ENCODE measurements around the gene MPP2.
A peak's percentile ranks its signal among the peaks of the same experiment; 100 is the strongest.

Gene MPP2

DNA sequence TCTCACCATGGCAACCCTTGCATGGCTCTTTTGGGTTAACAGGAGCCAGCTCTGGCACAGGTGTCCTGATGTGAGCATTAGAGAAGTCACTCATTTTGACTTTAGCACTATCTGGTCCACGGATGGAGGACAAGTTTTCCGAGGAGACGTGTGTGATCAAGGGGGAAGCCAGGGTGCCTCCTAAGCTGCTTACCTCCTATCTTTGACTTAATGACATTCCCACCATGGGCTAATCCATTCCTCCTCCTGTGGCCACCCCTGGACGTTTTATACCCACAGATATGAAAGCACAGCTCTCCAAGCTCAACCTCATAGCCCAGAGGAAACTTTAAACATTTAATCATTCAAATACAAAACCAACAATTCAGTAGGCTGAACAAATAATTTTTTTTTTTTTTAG is 18.8 kb downstream of the MPP2 start:
- DNase-seq (ENCODE audit: low spot score): no peak
- H3K27ac ChIP-seq: no peak overlapping the region
- TF ChIP-seq CTCF (conservative IDR thresholded peaks at IDR 0.05; ENCODE audit: low read depth): no peak
- CTCF ChIA-PET: interaction anchor here (0.6 to 2.0 kb wide), 3 partner anchors 9 to 315 kb away, joined by 5 to 11 read pairs (median 6); no protein-coding TSS in a partner anchor
- POLR2A ChIA-PET (ENCODE audit: low non-redundant PET): no interaction called here

- POLR2A ChIA-PET (ENCODE audit: low non-redundant PET): interaction anchor here (0.6 kb wide), 1 partner anchor 157 kb away, joined by 5 read pairs; no protein-coding TSS in a partner anchor
- CTCF ChIA-PET: interaction anchor here (0.6 kb wide), 1 partner anchor 1146 kb away, joined by 3 read pairs; no protein-coding TSS in a partner anchor
- no peak for DNase-seq (ENCODE audit: low spot score)
- H3K27ac ChIP-seq: no peak overlapping the region
- no peak for TF ChIP-seq CTCF (conservative IDR thresholded peaks at IDR 0.05; ENCODE audit: low read depth)
Observed at GRCh38 chr17:43882761-43883415, 24.4 kb downstream of the MPP2 start.

DNA sequence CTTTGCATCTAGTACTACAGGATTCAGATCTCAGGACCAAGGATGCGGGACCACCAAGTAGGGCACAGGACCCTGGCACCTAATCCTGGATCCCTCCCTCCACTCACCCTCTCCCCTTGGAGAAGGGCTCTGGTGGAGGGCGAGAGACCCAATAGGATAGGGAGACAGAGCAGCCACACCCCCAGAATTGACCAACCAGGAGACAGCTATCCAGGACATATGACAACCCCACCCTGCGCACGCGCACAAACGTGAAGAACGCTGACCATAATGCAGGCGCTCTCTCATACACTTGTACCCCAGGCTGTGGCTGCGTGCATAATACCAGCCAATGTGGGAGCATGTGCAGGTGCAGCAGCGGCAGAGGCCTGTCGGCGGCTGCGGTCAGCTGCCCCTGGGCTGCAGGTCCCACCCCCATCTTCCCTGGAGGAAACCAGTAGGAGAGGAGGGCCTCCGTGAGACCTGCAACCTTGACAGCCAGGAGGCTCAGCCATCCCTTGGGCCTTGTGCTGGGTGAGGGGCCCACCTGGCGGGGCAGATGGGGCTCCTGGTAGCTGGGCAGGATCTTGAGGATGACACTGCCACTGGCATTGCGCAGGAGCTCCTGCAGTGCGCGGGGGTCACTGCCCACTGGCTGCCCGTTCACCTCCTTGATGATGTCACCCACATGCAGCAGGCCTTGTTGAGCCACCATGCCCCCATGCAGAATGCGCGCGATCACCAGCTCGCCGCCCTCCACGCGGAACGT is 25.4 kb downstream of the MPP2 start:
- CTCF ChIA-PET: interaction anchor here (0.7 kb wide), 1 partner anchor 1106 kb away, joined by 4 read pairs; no protein-coding TSS in a partner anchor

GRCh38 chr17:43881181-43881580 is 26.2 kb downstream of the MPP2 start:
- H3K27ac ChIP-seq: no peak overlapping the region
- TF ChIP-seq CTCF (conservative IDR thresholded peaks at IDR 0.05; ENCODE audit: low read depth): no peak
- no peak for DNase-seq (ENCODE audit: low spot score)
- ChIA-PET POLR2A (ENCODE audit: low non-redundant PET) (no interaction called here), CTCF (interaction anchor here (0.6 to 4.2 kb wide), 7 partner anchors 13 to 1107 kb away, joined by 3 to 56 read pairs (median 3); no protein-coding TSS in a partner anchor)

More for the DNA sequence above, 25.4 kb downstream of the MPP2 start:
- TF ChIP-seq CTCF (conservative IDR thresholded peaks at IDR 0.05; ENCODE audit: low read depth): no peak
- no peak for DNase-seq (ENCODE audit: low spot score)
- H3K27ac ChIP-seq: no peak overlapping the region
- POLR2A ChIA-PET (ENCODE audit: low non-redundant PET): no interaction called here

DNA sequence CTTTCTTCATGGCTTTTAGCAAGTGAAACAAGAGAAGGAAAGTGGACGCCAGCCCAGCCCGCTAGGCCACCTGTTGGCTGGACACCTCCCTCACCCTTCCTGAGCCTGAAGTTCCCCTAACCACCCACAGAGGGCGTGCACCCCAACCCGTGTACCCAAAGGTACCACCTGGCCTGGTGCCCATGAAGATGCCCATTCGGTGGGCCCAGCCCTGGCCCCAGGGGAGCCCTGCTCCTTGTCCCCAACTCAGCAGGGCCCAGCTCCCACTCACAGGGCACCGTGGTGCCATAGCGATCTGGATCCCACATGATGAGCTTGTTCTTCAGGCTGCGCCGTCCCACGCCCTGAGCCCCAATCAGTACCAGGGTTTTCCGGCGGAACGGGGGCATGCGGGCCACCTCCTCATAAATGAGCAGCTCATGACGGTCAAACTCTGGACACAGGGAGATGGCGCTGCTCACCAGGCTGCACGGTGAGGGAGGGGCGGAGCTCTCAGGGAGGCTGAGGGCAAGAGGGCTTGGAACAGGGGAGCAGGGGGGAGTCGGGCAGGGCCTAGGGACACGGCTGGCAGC is 26.8 kb downstream of the MPP2 start:
- ChIA-PET CTCF (interaction anchor here (0.6 to 4.2 kb wide), 9 partner anchors 8 to 114 kb away, joined by 3 to 56 read pairs (median 3); no protein-coding TSS in a partner anchor), POLR2A (ENCODE audit: low non-redundant PET) (no interaction called here)
- DNase-seq (ENCODE audit: low spot score): peak; percentile 59
- H3K27ac ChIP-seq: no peak overlapping the region
- TF ChIP-seq CTCF (conservative IDR thresholded peaks at IDR 0.05; ENCODE audit: low read depth): peak; percentile 83

GRCh38 chr17:43879723-43880419 is 27.5 kb downstream of the MPP2 start:
- no peak for TF ChIP-seq CTCF (conservative IDR thresholded peaks at IDR 0.05; ENCODE audit: low read depth)
- DNase-seq (ENCODE audit: low spot score): no peak
- POLR2A ChIA-PET (ENCODE audit: low non-redundant PET): no interaction called here
- CTCF ChIA-PET: interaction anchor here (0.6 to 4.2 kb wide), 10 partner anchors 9 to 114 kb away, joined by 3 to 56 read pairs (median 4); partner anchors contain the start of gene CD300LG
- no peak overlapping the region for H3K27ac ChIP-seq

Measured in RWPE1 (cell line).